Psoas muscle (tissue), 8 donors: ENCODE measurements around the gene PCSK2. TPM values are rescaled to one million over a fixed set of nuclear protein-coding genes. Genes with fewer than 3 reads are reported as not detected.

Source experiments
- ATAC-seq, 4 donors: fragments of 200-7000 bp; cut with Tn5 transposase; one replicate each; pipeline ENCODE4 v1.9.1; 2020; ENCODE audit warnings: moderate library complexity in 3 of 4, mild to moderate bottlenecking in 2 of 4
- DNase-seq, 2 donors: peaks; one replicate each; pipeline ENCODE4 v3.0.0-alpha.2; 2020
- H3K27ac ChIP-seq: fragments of 200-600 bp; one replicate; pipeline ENCODE4 v1.8.0; 2022
- H3K27me3 ChIP-seq, 3 donors: fragments of 200-600 bp in 1 of 3; one replicate each; pipeline versions ENCODE4 v1.6.1 to v1.8.0; 2013 to 2022; ENCODE audit warnings: low read length in 2 of 3, mild to moderate bottlenecking in 2 of 3, moderate library complexity in 1 of 3; ENCODE audit not compliant: insufficient read depth in 3 of 3
- H3K36me3 ChIP-seq, 2 donors: fragments of 200-600 bp in 1 of 2; one replicate each; pipeline versions ENCODE4 v1.6.1 to v1.8.0; 2013 to 2022; ENCODE audit warnings: low read depth in 1 of 2, mild to moderate bottlenecking in 1 of 2, moderate library complexity in 1 of 2; ENCODE audit not compliant: insufficient read depth in 1 of 2
- H3K4me1 ChIP-seq: fragments of 200-600 bp; one replicate; pipeline ENCODE4 v1.8.0; 2022
- H3K4me3 ChIP-seq: fragments of 200-600 bp; one replicate; pipeline ENCODE4 v1.8.0; 2022; ENCODE audit warnings: mild to moderate bottlenecking
- H3K9me3 ChIP-seq: fragments of 200-600 bp; one replicate; pipeline ENCODE4 v1.8.0; 2022
- WGBS, 3 donors: extraction: QIAGEN DNeasy Blood & Tissue Kit; methylation state at CpG; one replicate each; pipeline versions ENCODE4 v1.1.6 to v1.1.7; 2013; 5-methylcytosine and 5-hydroxymethylcytosine counted together
- intact Hi-C, 2 donors: fragments of 100-400 bp; cut with DNase I; formaldehyde crosslinking; loops; one replicate each; pipeline versions ENCODE4 v1.11.0 to v1.14.2; 2022
- polyA plus RNA-seq, 3 donors: library from polyadenylated mRNA; stranded (reverse); fragments of 200-250 nt; gene quantifications; one replicate each; pipeline ENCODE4 v1.2.3, GENCODE V29; 2013
- total RNA-seq, 4 donors: library from RNA; stranded (reverse); fragmentation: NEBNext Ultra II Directional in 2 of 4; extraction: Animal tissue kit (Norgen Biotek cat#: 25700) in 2 of 4; gene quantifications; one replicate each; pipeline versions ENCODE4 v1.2.1 to v1.2.4, GENCODE V29; 2021 to 2023
- TF ChIP-seq, protein P1 (sequence below): fragments of 200-600 bp; IDR thresholded peaks from one replicate; pipeline ENCODE4 v1.8.0; 2022; ENCODE audit warnings: antibody characterized with exemption
- donor health status: healthy with polysubstance abuse.
- donor health status: DM: no; HTN: no; CAD: no; lungs with moderate emphysema.
- donor health status: Bipolar disorder and iron deficiency.
- donor health status: healthy.
- donor health status: DM: yes; HTN: yes; CAD: no.
- donor health status: DM: no; HTN: no; CAD: no.
- donor health status: DM: no; HTN: no; CAD: no.
- donor health status: DM: yes; HTN: yes; CAD: no.

Gene PCSK2
- total and polyA plus RNA-seq, 7 donors: 0.01 to 0.26 (median 0.04) TPM; not detected in 3

DNA sequence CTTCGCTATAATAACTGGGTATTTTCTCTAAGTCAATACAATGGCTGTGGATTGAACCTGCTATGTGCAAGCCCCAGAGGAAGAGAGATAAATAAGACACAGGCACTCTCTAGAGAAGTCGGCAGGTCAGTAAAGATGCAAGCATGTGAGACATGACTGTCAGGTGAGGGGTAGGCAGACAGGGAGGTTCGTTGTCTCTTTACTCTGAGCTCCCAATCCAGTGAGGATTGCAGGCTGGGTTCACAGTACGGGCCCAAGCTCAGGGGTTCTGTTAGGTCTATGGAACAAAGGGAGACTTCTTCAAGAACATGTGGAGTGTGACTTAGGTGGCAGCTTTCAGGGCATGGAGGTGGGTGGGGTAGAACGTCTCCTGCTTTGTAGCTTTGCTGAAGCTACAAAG lies 147.2 kb downstream of the PCSK2 start:
- no peak for ATAC-seq
- no peak overlapping the region for H3K27ac ChIP-seq
- TF ChIP-seq, protein P1, sequence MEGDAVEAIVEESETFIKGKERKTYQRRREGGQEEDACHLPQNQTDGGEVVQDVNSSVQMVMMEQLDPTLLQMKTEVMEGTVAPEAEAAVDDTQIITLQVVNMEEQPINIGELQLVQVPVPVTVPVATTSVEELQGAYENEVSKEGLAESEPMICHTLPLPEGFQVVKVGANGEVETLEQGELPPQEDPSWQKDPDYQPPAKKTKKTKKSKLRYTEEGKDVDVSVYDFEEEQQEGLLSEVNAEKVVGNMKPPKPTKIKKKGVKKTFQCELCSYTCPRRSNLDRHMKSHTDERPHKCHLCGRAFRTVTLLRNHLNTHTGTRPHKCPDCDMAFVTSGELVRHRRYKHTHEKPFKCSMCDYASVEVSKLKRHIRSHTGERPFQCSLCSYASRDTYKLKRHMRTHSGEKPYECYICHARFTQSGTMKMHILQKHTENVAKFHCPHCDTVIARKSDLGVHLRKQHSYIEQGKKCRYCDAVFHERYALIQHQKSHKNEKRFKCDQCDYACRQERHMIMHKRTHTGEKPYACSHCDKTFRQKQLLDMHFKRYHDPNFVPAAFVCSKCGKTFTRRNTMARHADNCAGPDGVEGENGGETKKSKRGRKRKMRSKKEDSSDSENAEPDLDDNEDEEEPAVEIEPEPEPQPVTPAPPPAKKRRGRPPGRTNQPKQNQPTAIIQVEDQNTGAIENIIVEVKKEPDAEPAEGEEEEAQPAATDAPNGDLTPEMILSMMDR: no peak
- WGBS, 3 donors: 73 to 84% (median 82%) methylated on average over 5 of the region's 5 CpGs
- H3K27me3 ChIP-seq: no peaks in the 10 kb centered on the region
- no peaks in the 10 kb centered on the region for H3K36me3 ChIP-seq
- no peaks in the 10 kb centered on the region for H3K4me1 ChIP-seq
- H3K4me3 ChIP-seq: no peak overlapping the region
- no peak for DNase-seq
- no peaks in the 10 kb centered on the region for H3K9me3 ChIP-seq
- intact Hi-C loops: no loop called here

DNA sequence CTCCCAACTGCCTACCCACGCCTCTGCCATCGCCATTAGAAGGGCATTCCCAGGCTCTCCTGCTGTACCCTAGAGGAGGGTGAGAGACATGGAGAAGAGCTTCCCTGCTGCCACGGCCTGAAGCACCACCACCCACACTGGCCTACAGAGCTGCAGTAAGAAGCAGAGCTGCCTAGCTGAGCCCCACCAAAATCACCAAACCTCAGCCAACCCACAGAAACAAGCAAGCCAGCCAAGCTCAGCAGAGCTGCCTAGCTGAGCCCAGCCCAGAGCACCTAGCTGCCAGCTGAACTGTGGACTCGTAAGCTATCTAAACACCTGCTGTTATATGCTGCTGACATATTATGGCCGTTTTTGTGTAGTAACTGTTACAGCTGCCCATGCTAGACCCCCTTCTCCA lies 149.2 kb downstream of the PCSK2 start:
- ATAC-seq (no peak), DNase-seq (no peak)
- WGBS, 3 donors: 73 to 83% (median 74%) methylated on average over 5 of the region's 5 CpGs
- Histone ChIP-seq H3K27ac (no peak overlapping the region), H3K4me1 (no peaks in the 10 kb centered on the region), H3K36me3 (no peaks in the 10 kb centered on the region), H3K9me3 (no peaks in the 10 kb centered on the region), H3K4me3 (no peak overlapping the region), H3K27me3 (no peaks in the 10 kb centered on the region)
- TF ChIP-seq, protein P1: no peak
- intact Hi-C loops: no loop called here

DNA sequence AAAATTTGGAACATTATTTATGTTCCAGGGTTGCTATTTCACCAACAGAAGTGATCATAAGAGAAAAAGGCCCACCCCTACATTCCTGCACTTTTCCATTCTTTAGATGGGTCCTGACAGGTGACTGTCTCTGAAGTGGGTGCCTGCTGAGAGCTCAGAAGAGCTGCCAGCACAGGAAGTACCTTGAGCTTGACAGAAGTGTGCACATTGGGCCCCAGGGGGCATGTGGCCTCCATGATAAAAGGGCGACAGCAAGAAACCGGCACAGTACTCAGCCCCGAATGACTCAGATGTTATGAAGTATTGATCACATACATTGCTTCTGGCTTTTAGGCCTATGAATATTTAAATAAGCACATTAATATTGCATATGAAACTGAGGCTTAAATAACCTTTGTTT lies 150.4 kb downstream of the PCSK2 start:
- DNase-seq: no peak
- intact Hi-C loops: no loop called here
- WGBS, 3 donors: 80 to 85% (median 83%) methylated on average over 3 of the region's 3 CpGs

DNA sequence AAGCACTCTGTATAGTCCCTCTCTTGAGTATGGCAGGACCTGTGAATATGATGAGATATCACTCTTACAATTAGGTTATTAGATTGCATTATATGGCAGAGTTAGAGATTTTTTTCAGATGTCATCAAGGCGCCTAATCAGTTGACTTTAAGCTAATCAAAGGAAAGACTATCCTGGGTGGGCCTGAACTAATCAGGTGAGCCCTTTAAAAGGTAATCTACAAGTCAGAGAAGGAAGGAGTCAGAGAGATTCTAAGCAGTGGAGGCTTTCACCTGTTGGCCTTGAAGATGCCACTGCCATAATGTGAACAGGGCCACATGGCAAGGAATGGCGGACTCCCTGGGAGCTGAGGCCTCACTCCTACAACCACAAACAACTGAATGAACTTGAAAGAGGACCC lies 152.8 kb downstream of the PCSK2 start:
- TF ChIP-seq, protein P1: no peak
- Histone ChIP-seq H3K36me3 (no peaks in the 10 kb centered on the region), H3K9me3 (no peaks in the 10 kb centered on the region), H3K27me3 (no peaks in the 10 kb centered on the region), H3K4me1 (no peaks in the 10 kb centered on the region), H3K4me3 (no peak overlapping the region), H3K27ac (no peak overlapping the region)
- intact Hi-C loops: no loop called here
- DNase-seq (no peak), ATAC-seq (no peak)
- 92 to 97% (median 96%) methylated on average over 2 of the region's 2 CpGs for WGBS, 3 donors

More for the DNA sequence above, 150.4 kb downstream of the PCSK2 start:
- Histone ChIP-seq H3K4me1 (no peaks in the 10 kb centered on the region), H3K36me3 (no peaks in the 10 kb centered on the region), H3K9me3 (no peaks in the 10 kb centered on the region), H3K27me3 (no peaks in the 10 kb centered on the region), H3K27ac (no peak overlapping the region), H3K4me3 (no peak overlapping the region)
- TF ChIP-seq, protein P1: no peak
- no peak for ATAC-seq

DNA sequence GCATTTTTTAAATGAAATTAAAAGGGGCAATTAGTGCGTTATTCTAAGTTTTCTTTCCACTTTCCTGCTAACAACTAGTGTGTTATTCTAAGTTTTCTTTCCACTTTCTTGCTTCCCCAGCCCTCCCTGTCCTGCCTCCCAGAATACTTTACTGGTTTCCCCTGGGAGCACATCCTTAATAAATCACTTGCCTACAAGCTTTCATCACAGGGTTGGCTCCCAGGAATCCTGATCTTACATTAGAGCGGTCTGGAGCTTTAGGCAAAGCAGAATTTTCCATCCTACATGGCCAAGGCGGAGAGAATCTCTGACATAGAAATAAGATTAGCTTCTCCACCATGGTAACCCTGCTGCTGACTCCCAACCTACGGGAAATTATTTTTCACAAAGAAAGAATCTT lies 154.0 kb downstream of the PCSK2 start:
- TF ChIP-seq, protein P1: no peak
- Histone ChIP-seq H3K27ac (no peak overlapping the region), H3K27me3 (no peaks in the 10 kb centered on the region), H3K4me1 (no peaks in the 10 kb centered on the region), H3K9me3 (no peaks in the 10 kb centered on the region), H3K36me3 (no peaks in the 10 kb centered on the region), H3K4me3 (no peak overlapping the region)
- no peak for DNase-seq
- intact Hi-C loops: no loop called here
- 51 to 60% (median 60%) methylated on average over 4 of the region's 4 CpGs for WGBS, 3 donors
- ATAC-seq: no peak
